Panc1 (cell line): Measurements from ENCODE around the gene CDH23.

Experiments used
- POLR2AphosphoS5 ChIP-seq: IDR thresholded peaks from 2 replicates; pipeline ENCODE4 v1.6.1; 2012; ENCODE audit warnings: mild to moderate bottlenecking, low read depth, low read length, moderate library complexity
- TF ChIP-seq, protein P1 (sequence below): fragments of 450-650 bp; IDR thresholded peaks from 2 replicates; pipeline ENCODE4 v1.5.1; 2017; ENCODE audit warnings: mild to moderate bottlenecking
- TF ChIP-seq, protein P2 (sequence below), 2 experiments: IDR thresholded peaks; 2 replicates each; pipeline ENCODE4 v1.6.1; 2011 to 2012; ENCODE audit warnings: low read depth in 2 of 2, control low read depth in 1 of 2, low read length in 1 of 2, mild to moderate bottlenecking in 1 of 2, moderate library complexity in 1 of 2; ENCODE audit not compliant: insufficient read depth in 1 of 2

DNA sequence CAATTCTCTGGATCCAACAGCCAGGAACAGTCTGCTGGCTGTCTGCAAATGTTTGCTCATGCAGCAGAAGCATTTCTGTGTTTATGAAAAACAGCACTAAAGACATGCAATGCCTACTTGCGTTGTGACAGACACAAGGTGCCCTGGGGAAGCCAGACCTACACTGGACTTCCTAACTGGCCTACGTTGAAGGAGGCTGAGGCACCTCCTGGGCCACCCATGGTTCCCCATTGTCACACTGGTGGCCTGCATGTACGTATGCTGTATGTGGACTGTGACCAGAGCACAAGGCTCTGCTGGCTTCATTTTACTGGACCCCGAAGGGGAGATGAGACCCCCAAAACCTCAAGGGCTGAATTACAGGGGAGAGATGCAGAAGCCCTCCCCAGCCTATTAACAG is 426.6 kb downstream of the CDH23 start:
- TF ChIP-seq, protein P1, sequence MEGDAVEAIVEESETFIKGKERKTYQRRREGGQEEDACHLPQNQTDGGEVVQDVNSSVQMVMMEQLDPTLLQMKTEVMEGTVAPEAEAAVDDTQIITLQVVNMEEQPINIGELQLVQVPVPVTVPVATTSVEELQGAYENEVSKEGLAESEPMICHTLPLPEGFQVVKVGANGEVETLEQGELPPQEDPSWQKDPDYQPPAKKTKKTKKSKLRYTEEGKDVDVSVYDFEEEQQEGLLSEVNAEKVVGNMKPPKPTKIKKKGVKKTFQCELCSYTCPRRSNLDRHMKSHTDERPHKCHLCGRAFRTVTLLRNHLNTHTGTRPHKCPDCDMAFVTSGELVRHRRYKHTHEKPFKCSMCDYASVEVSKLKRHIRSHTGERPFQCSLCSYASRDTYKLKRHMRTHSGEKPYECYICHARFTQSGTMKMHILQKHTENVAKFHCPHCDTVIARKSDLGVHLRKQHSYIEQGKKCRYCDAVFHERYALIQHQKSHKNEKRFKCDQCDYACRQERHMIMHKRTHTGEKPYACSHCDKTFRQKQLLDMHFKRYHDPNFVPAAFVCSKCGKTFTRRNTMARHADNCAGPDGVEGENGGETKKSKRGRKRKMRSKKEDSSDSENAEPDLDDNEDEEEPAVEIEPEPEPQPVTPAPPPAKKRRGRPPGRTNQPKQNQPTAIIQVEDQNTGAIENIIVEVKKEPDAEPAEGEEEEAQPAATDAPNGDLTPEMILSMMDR: no peak
- TF ChIP-seq POLR2AphosphoS5: no peak
- TF ChIP-seq, protein P2, sequence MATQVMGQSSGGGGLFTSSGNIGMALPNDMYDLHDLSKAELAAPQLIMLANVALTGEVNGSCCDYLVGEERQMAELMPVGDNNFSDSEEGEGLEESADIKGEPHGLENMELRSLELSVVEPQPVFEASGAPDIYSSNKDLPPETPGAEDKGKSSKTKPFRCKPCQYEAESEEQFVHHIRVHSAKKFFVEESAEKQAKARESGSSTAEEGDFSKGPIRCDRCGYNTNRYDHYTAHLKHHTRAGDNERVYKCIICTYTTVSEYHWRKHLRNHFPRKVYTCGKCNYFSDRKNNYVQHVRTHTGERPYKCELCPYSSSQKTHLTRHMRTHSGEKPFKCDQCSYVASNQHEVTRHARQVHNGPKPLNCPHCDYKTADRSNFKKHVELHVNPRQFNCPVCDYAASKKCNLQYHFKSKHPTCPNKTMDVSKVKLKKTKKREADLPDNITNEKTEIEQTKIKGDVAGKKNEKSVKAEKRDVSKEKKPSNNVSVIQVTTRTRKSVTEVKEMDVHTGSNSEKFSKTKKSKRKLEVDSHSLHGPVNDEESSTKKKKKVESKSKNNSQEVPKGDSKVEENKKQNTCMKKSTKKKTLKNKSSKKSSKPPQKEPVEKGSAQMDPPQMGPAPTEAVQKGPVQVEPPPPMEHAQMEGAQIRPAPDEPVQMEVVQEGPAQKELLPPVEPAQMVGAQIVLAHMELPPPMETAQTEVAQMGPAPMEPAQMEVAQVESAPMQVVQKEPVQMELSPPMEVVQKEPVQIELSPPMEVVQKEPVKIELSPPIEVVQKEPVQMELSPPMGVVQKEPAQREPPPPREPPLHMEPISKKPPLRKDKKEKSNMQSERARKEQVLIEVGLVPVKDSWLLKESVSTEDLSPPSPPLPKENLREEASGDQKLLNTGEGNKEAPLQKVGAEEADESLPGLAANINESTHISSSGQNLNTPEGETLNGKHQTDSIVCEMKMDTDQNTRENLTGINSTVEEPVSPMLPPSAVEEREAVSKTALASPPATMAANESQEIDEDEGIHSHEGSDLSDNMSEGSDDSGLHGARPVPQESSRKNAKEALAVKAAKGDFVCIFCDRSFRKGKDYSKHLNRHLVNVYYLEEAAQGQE (IDR thresholded peaks at IDR 0.05; ENCODE audit: insufficient read depth in 1 of 2, low read depth in 2 of 2, low read length in 1 of 2): no peak
